HEK293 (cell line): ENCODE data around the gene SOAT2.

Experiments used
- KLF16 ChIP-seq: fragments of 450-650 bp; formaldehyde crosslinking; IDR thresholded peaks from 2 replicates; pipeline ENCODE4 v1.5.1; 2017; ENCODE audit warnings: missing biosample characterization, missing genetic modification characterization
- KLF8 ChIP-seq: fragments of 450-650 bp; formaldehyde crosslinking; IDR thresholded peaks from 2 replicates; pipeline ENCODE4 v1.5.1; 2016; ENCODE audit warnings: missing biosample characterization, missing genetic modification characterization
- KLF9 ChIP-seq: fragments of 450-650 bp; formaldehyde crosslinking; IDR thresholded peaks from 2 replicates; pipeline ENCODE4 v1.5.1; 2016; ENCODE audit warnings: missing biosample characterization, missing genetic modification characterization, low read depth
- PBX3 ChIP-seq: sonication (generic); formaldehyde crosslinking; IDR thresholded peaks from 2 replicates; pipeline ENCODE4 v1.8.1; 2022; ENCODE audit warnings: mild to moderate bottlenecking, moderate library complexity, missing genetic modification reagents
- PRDM10 ChIP-seq: fragments of 450-650 bp; formaldehyde crosslinking; IDR thresholded peaks from 2 replicates; pipeline ENCODE4 v1.5.1; 2016; ENCODE audit warnings: missing biosample characterization, missing genetic modification characterization
- SP3 ChIP-seq: fragments of 450-650 bp; formaldehyde crosslinking; IDR thresholded peaks from 2 replicates; pipeline ENCODE4 v1.5.1; 2016; ENCODE audit warnings: missing biosample characterization, missing genetic modification characterization
- ZBTB10 ChIP-seq: fragments of 450-650 bp; formaldehyde crosslinking; IDR thresholded peaks from 2 replicates; pipeline ENCODE4 v1.5.1; 2016; ENCODE audit warnings: missing biosample characterization, missing genetic modification characterization
- ZBTB11 ChIP-seq: fragments of 450-650 bp; formaldehyde crosslinking; conservative IDR thresholded peaks from 2 replicates; pipeline ENCODE4 v1.5.1; 2016; ENCODE audit warnings: low read depth, missing biosample characterization, missing genetic modification characterization
- ZBTB17 ChIP-seq: fragments of 450-650 bp; formaldehyde crosslinking; IDR thresholded peaks from 2 replicates; pipeline ENCODE4 v1.5.1; 2016; ENCODE audit warnings: missing biosample characterization, missing genetic modification characterization
- ZBTB26 ChIP-seq: fragments of 450-650 bp; formaldehyde crosslinking; optimal IDR thresholded peaks from 2 replicates; pipeline ENCODE3; 2016; ENCODE audit warnings: missing biosample characterization, mild to moderate bottlenecking, missing genetic modification characterization
- ZIC2 ChIP-seq: fragments of 450-650 bp; formaldehyde crosslinking; IDR thresholded peaks from 2 replicates; pipeline ENCODE4 v1.5.1; 2016; ENCODE audit warnings: missing biosample characterization, missing genetic modification characterization
- ZNF114 ChIP-seq: fragments of 450-650 bp; formaldehyde crosslinking; IDR thresholded peaks from 2 replicates; pipeline ENCODE4 v1.5.0; 2017; ENCODE audit warnings: missing biosample characterization, missing genetic modification characterization
- ZNF280D ChIP-seq: fragments of 450-650 bp; formaldehyde crosslinking; IDR thresholded peaks from 2 replicates; pipeline ENCODE4 v1.5.1; 2016; ENCODE audit warnings: missing biosample characterization, missing genetic modification characterization
- ZNF449 ChIP-seq: fragments of 450-650 bp; formaldehyde crosslinking; IDR thresholded peaks from 2 replicates; pipeline ENCODE4 v1.5.1; 2017; ENCODE audit warnings: missing biosample characterization, mild to moderate bottlenecking, missing genetic modification characterization, moderate library complexity
- ZNF664 ChIP-seq: fragments of 450-650 bp; formaldehyde crosslinking; IDR thresholded peaks from 2 replicates; pipeline ENCODE4 v1.5.1; 2016; ENCODE audit warnings: missing biosample characterization, missing genetic modification characterization
- ZNF692 ChIP-seq: fragments of 450-650 bp; formaldehyde crosslinking; IDR thresholded peaks from 2 replicates; pipeline ENCODE4 v1.5.1; 2016; ENCODE audit warnings: missing biosample characterization, missing genetic modification characterization
- ZNF830 ChIP-seq: fragments of 450-650 bp; IDR thresholded peaks from 2 replicates; pipeline ENCODE4 v1.5.0; 2018; ENCODE audit warnings: missing biosample characterization, missing genetic modification characterization, low read depth, mild to moderate bottlenecking, moderate library complexity
- ZXDB ChIP-seq: fragments of 450-650 bp; formaldehyde crosslinking; IDR thresholded peaks from 2 replicates; pipeline ENCODE4 v1.5.1; 2016; ENCODE audit warnings: missing biosample characterization, missing genetic modification characterization

SOAT2 gene

GRCh38 chr12:53079226-53080117, 23.8 kb upstream of the SOAT2 start, which contains the start of gene SPRYD3 (continued):
- peak; percentile 91 for TF ChIP-seq ZBTB10 (tag by site-specific recombination)
- peak; percentile 66 for TF ChIP-seq ZXDB
- TF ChIP-seq KLF9 (tag by site-specific recombination), result peak; percentile 82; the same call in 1 of the 2 replicates
- TF ChIP-seq ZNF280D (tag by site-specific recombination), result no peak
- TF ChIP-seq ZNF830, result no peak
- TF ChIP-seq ZNF664, result peak; percentile 85
- TF ChIP-seq SP3 (tag by site-specific recombination), result peak; percentile 94
- peak; percentile 57 for TF ChIP-seq KLF16
- peak; percentile 77 for TF ChIP-seq ZBTB26 (tag by site-specific recombination)
- peak; percentile 78 for TF ChIP-seq ZNF449 (tag by site-specific recombination)
- TF ChIP-seq ZNF692 (tag by site-specific recombination), result peak; percentile 54; the same call in 1 of the 2 replicates
- peak; percentile 68 for TF ChIP-seq ZBTB11 (tag by site-specific recombination)
- TF ChIP-seq ZIC2 (tag by site-specific recombination), result peak; percentile 63; the same call in 1 of the 2 replicates
- no peak for TF ChIP-seq ZNF114 (tag by site-specific recombination)
- peak; percentile 99 for TF ChIP-seq PBX3 (CRISPR knock-in tag)
- TF ChIP-seq KLF8 (tag by site-specific recombination), result peak; percentile 93
- peak; percentile 92 for TF ChIP-seq PRDM10 (tag by site-specific recombination)
- TF ChIP-seq ZBTB17 (tag by site-specific recombination), result peak; percentile 66
